Gastrocnemius medialis (tissue), 4 donors: ENCODE data around the gene SMG7. TPM values are rescaled to one million over a fixed set of nuclear protein-coding genes. Genes with fewer than 3 reads are reported as not detected.
A peak's percentile ranks its signal among the peaks of the same experiment; 100 is the strongest.

Experiments used
- ATAC-seq, 2 donors: fragments of 150-250 bp; one replicate each; pipeline ENCODE4 v1.9.1; 2016
- DNase-seq, 2 donors: peaks; one replicate each; pipeline ENCODE4 v3.0.0-alpha.2; 2019
- H3K27ac ChIP-seq, 4 donors: fragments of 200-600 bp; sonication (generic); 1 replicate in 1 of 4; 2 replicates in 3 of 4; pipeline ENCODE4 v1.5.1; 2016 to 2018; ENCODE audit warnings: mild to moderate bottlenecking in 2 of 4, moderate library complexity in 1 of 4
- H3K27me3 ChIP-seq, 3 donors: fragments of 200-600 bp; sonication (generic) in 2 of 3; 1 replicate in 1 of 3; 2 replicates in 2 of 3; pipeline versions ENCODE4 v1.5.1 to v1.6.0; 2016 to 2019; ENCODE audit warnings: mild to moderate bottlenecking in 1 of 3, moderate library complexity in 1 of 3
- H3K36me3 ChIP-seq, 2 donors: fragments of 200-600 bp; sonication (generic) in 1 of 2; one replicate each; pipeline ENCODE4 v1.5.1; 2017 to 2018
- H3K4me1 ChIP-seq, 2 donors: fragments of 200-600 bp; sonication (generic) in 1 of 2; one replicate each; pipeline ENCODE4 v1.5.1; 2016 to 2017; ENCODE audit warnings: mild to moderate bottlenecking in 2 of 2
- H3K4me3 ChIP-seq, 4 donors: fragments of 200-600 bp; sonication (generic) in 3 of 4; 1 replicate in 1 of 4; 2 replicates in 3 of 4; pipeline ENCODE4 v1.5.1; 2016 to 2019; ENCODE audit warnings: mild to moderate bottlenecking in 2 of 4
- H3K9me3 ChIP-seq, 3 donors: fragments of 200-600 bp; sonication (generic) in 2 of 3; 1 replicate in 1 of 3; 2 replicates in 2 of 3; pipeline ENCODE4 v1.5.1; 2016 to 2019
- CTCF ChIP-seq, 5 experiments: fragments of 450-650 bp in 3 of 5; fragments of 200-600 bp in 2 of 5; sonication (generic) in 2 of 5; IDR thresholded peaks in 4 of 5; conservative IDR thresholded peaks in 1 of 5; 1 replicate in 4 of 5; 2 replicates in 1 of 5; pipeline ENCODE4 v1.5.1; 2016 to 2019; ENCODE audit warnings: antibody characterized with exemption in 5 of 5, mild to moderate bottlenecking in 3 of 5, moderate library complexity in 3 of 5
- POLR2A ChIP-seq, 2 donors: fragments of 450-650 bp; IDR thresholded peaks; one replicate each; pipeline ENCODE4 v1.6.1; 2017; ENCODE audit warnings: antibody characterized with exemption in 2 of 2, mild to moderate bottlenecking in 2 of 2, moderate library complexity in 2 of 2
- in situ Hi-C, 4 donors: fragments of 200-750 bp; cut with MboI; loops; one replicate each; pipeline versions ENCODE4 v1.15.0 to v1.8.0; 2017; ENCODE audit warnings: low sequenced_read_pairs in 4 of 4
- intact Hi-C: fragments of 100-400 bp; cut with DNase I; formaldehyde crosslinking; loops from one replicate; pipeline ENCODE4 v1.15.1; 2023; ENCODE audit warnings: low total_unique reads
- total RNA-seq, 4 donors: library from RNA; depleted of rRNA; stranded (reverse); fragments of >200 nt; gene quantifications; one replicate each; pipeline versions ENCODE4 v1.1.0 to v1.2.3, GENCODE V29; 2016

The SMG7 gene
- total RNA-seq, 4 donors from 2014 or later, result 19.2 to 28.7 (median 26.1) TPM

GRCh38 chr1:183569801-183570200 lies 97.5 kb downstream of the SMG7 start:
- Histone ChIP-seq H3K4me1 (no peaks in the 10 kb centered on the region), H3K27ac (no peak overlapping the region), H3K36me3 (no peaks in the 10 kb centered on the region), H3K27me3 (no peaks in the 10 kb centered on the region), H3K9me3 (no peaks in the 10 kb centered on the region), H3K4me3 (no peak overlapping the region)
- ATAC-seq (no peak), DNase-seq (no peak)
- TF ChIP-seq POLR2A (IDR thresholded peaks at IDR 0.05) (no peak), CTCF (IDR thresholded peaks at IDR 0.05 in 4 of 5, conservative IDR thresholded peaks at IDR 0.05 in 1 of 5) (no peak)
- intact Hi-C loops (no loop called here), in situ Hi-C loops (no loop called here)

- H3K27ac ChIP-seq, result no peak overlapping the region
- H3K27me3 ChIP-seq, result no peaks in the 10 kb centered on the region
- H3K36me3 ChIP-seq, result no peaks in the 10 kb centered on the region
- H3K9me3 ChIP-seq, result no peaks in the 10 kb centered on the region
- TF ChIP-seq POLR2A (IDR thresholded peaks at IDR 0.05), result no peak
- TF ChIP-seq CTCF (IDR thresholded peaks at IDR 0.05 in 4 of 5, conservative IDR thresholded peaks at IDR 0.05 in 1 of 5), result no peak
- H3K4me1 ChIP-seq, result no peaks in the 10 kb centered on the region
- H3K4me3 ChIP-seq, result no peak overlapping the region
- DNase-seq (no peak), ATAC-seq (no peak)
- in situ Hi-C loops (no loop called here), intact Hi-C loops (no loop called here)
Observed at GRCh38 chr1:183570451-183570850, 98.2 kb downstream of the SMG7 start.

- H3K4me1 ChIP-seq, result no peaks in the 10 kb centered on the region
- no peak overlapping the region for H3K27ac ChIP-seq
- TF ChIP-seq POLR2A (IDR thresholded peaks at IDR 0.05) (no peak), CTCF (IDR thresholded peaks at IDR 0.05 in 4 of 5, conservative IDR thresholded peaks at IDR 0.05 in 1 of 5) (no peak)
- in situ Hi-C loops, result no loop called here
- intact Hi-C loops, result no loop called here
- ATAC-seq, result no peak
- DNase-seq, result no peak
- no peaks in the 10 kb centered on the region for H3K9me3 ChIP-seq
- H3K4me3 ChIP-seq, result no peak overlapping the region
- no peaks in the 10 kb centered on the region for H3K27me3 ChIP-seq
- no peaks in the 10 kb centered on the region for H3K36me3 ChIP-seq
Observed at GRCh38 chr1:183571678-183572268, 99.5 kb downstream of the SMG7 start.

- H3K27me3 ChIP-seq, result no peaks in the 10 kb centered on the region
- intact Hi-C loops (no loop called here), in situ Hi-C loops (no loop called here)
- no peak overlapping the region for H3K27ac ChIP-seq
- no peak for DNase-seq
- no peak overlapping the region for H3K4me3 ChIP-seq
- H3K4me1 ChIP-seq, result no peaks in the 10 kb centered on the region
- ATAC-seq, result no peak
- H3K36me3 ChIP-seq, result no peaks in the 10 kb centered on the region
- no peaks in the 10 kb centered on the region for H3K9me3 ChIP-seq
- TF ChIP-seq CTCF (IDR thresholded peaks at IDR 0.05 in 4 of 5, conservative IDR thresholded peaks at IDR 0.05 in 1 of 5), result no peak
- no peak for TF ChIP-seq POLR2A (IDR thresholded peaks at IDR 0.05)
Observed at GRCh38 chr1:183572721-183573120, 100.4 kb downstream of the SMG7 start.

GRCh38 chr1:183575606-183576005 lies 103.3 kb downstream of the SMG7 start:
- Histone ChIP-seq H3K4me1 (no peaks in the 10 kb centered on the region), H3K27me3 (no peaks in the 10 kb centered on the region), H3K9me3 (no peaks in the 10 kb centered on the region), H3K4me3 (no peak overlapping the region), H3K36me3 (no peaks in the 10 kb centered on the region), H3K27ac (peak overlapping the region in 2 of 4 donors; percentile 37 to 45)
- intact Hi-C loops (no loop called here), in situ Hi-C loops (no loop called here)
- ATAC-seq (no peak), DNase-seq (no peak)
- TF ChIP-seq CTCF (IDR thresholded peaks at IDR 0.05 in 4 of 5, conservative IDR thresholded peaks at IDR 0.05 in 1 of 5) (no peak), POLR2A (IDR thresholded peaks at IDR 0.05) (no peak)
